ENCODE results near the gene FAM193B. TPM values are rescaled to one million over a fixed set of nuclear protein-coding genes. Genes with fewer than 3 reads are reported as not detected.
A peak's percentile ranks its signal among the peaks of the same experiment; 100 is the strongest.

Gene FAM193B
- total and polyA plus RNA-seq, 9 of the 15 experiments (the other 6 are each of a cell fraction or from before 2014, with no cell fraction given): 4.4 to 76.4 (median 37.3) TPM

DNA sequence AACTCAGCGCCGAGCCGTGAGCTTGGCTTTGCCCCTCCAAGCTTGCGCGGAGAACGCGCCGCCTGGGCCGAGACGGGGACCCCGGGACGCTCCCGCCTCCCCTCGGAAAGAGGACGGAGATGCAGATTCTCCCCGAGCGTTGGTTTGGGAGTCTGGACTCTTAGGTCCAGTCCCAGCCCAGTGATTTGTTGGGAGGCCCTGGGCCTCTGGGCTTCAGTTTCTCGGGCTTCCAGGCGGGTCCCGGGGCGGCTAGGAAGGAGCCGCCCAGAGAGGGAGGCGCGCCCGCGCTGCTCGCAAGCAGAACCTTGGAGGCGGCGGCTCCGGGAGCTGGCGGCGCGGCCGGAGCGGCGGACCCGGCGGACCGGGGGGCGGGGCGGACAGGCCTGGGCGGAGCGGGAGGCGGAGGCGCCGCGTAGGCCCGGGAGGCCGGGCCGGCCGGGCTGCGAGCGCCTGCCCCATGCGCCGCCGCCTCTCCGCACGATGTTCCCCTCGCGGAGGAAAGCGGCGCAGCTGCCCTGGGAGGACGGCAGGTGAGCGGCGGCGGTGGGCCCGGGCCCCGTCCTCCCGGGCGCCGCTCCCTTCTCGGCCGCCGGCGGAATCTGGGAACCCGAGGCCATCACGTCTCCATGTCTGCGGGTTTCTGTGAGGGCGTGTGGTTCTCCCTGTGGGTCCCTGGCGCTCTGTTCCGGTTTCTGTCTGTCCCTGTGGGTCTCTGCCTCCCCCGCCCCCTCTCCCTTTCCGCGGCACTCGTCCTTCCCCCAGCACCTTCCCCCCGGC, 45.6 kb upstream of the FAM193B start, which contains the start of gene B4GALT7 (continued):
- TF ChIP-seq ZNF407 (IDR thresholded peaks at IDR 0.05; ENCODE audit: low read depth): no peak
- TF ChIP-seq SAFB (IDR thresholded peaks at IDR 0.05; ENCODE audit: borderline replicate concordance, low read depth, low read length): no peak
- TF ChIP-seq ZNF175 (CRISPR knock-in tag; IDR thresholded peaks at IDR 0.05; ENCODE audit: low read depth): no peak
- TF ChIP-seq SAP30 (IDR thresholded peaks at IDR 0.05; ENCODE audit: borderline replicate concordance, insufficient read depth, low read depth, low read length, poor library complexity, severe bottlenecking): peak; percentile 46
- TF ChIP-seq SREBF1 (IDR thresholded peaks at IDR 0.05; ENCODE audit: borderline replicate concordance, low read depth, low read length): no peak
- no peak for TF ChIP-seq COPS2 (conservative IDR thresholded peaks at IDR 0.05)
- TF ChIP-seq NCOA4 (IDR thresholded peaks at IDR 0.05; ENCODE audit: partially characterized antibody): no peak
- TF ChIP-seq RB1 (IDR thresholded peaks at IDR 0.05; ENCODE audit: low read depth): peak; percentile 93
- TF ChIP-seq HNRNPL (IDR thresholded peaks at IDR 0.05; ENCODE audit: low read depth, low read length): no peak
- TF ChIP-seq, protein P1, sequence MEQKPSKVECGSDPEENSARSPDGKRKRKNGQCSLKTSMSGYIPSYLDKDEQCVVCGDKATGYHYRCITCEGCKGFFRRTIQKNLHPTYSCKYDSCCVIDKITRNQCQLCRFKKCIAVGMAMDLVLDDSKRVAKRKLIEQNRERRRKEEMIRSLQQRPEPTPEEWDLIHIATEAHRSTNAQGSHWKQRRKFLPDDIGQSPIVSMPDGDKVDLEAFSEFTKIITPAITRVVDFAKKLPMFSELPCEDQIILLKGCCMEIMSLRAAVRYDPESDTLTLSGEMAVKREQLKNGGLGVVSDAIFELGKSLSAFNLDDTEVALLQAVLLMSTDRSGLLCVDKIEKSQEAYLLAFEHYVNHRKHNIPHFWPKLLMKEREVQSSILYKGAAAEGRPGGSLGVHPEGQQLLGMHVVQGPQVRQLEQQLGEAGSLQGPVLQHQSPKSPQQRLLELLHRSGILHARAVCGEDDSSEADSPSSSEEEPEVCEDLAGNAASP (IDR thresholded peaks at IDR 0.05): no peak
- no peak for TF ChIP-seq DDX20 (tag; IDR thresholded peaks at IDR 0.05; ENCODE audit: low read depth)
- no peak for TF ChIP-seq MCM5 (IDR thresholded peaks at IDR 0.05; ENCODE audit: low read depth)
- TF ChIP-seq, protein P2, sequence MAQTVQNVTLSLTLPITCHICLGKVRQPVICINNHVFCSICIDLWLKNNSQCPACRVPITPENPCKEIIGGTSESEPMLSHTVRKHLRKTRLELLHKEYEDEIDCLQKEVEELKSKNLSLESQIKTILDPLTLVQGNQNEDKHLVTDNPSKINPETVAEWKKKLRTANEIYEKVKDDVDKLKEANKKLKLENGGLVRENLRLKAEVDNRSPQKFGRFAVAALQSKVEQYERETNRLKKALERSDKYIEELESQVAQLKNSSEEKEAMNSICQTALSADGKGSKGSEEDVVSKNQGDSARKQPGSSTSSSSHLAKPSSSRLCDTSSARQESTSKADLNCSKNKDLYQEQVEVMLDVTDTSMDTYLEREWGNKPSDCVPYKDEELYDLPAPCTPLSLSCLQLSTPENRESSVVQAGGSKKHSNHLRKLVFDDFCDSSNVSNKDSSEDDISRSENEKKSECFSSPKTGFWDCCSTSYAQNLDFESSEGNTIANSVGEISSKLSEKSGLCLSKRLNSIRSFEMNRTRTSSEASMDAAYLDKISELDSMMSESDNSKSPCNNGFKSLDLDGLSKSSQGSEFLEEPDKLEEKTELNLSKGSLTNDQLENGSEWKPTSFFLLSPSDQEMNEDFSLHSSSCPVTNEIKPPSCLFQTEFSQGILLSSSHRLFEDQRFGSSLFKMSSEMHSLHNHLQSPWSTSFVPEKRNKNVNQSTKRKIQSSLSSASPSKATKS (CRISPR knock-in tag; IDR thresholded peaks at IDR 0.05): no peak
- TF ChIP-seq TEAD1 (CRISPR knock-in tag; IDR thresholded peaks at IDR 0.05): no peak; a peak in 1 of 4 replicates
- peak in 1 of 2 experiments; percentile 79; a peak in 2 of 4 replicates for TF ChIP-seq SIN3A (IDR thresholded peaks at IDR 0.05; ENCODE audit: borderline replicate concordance in 2 of 2, control insufficient read depth in 1 of 2, low read depth in 2 of 2, low read length in 2 of 2)

Data from K562 (cell line).